Activated T-cell treated with anti-CD3 and anti-CD28 coated beads for 24 hours (primary cell): ENCODE results near the gene ZNF30.
"Not testable (repeated sequence)": the region's sequence is repeated elsewhere in the genome, so short reads cannot be mapped to it uniquely, and the experiment has no call there.

Experiments
- DNase-seq: peaks from one replicate; pipeline ENCODE4 v3.0.0-alpha.2; 2020; ENCODE audit warnings: low read depth

The ZNF30 gene

GRCh38 chr19:34960103-34960805 is 33.6 kb downstream of the ZNF30 start:
- no peak for DNase-seq

DNA sequence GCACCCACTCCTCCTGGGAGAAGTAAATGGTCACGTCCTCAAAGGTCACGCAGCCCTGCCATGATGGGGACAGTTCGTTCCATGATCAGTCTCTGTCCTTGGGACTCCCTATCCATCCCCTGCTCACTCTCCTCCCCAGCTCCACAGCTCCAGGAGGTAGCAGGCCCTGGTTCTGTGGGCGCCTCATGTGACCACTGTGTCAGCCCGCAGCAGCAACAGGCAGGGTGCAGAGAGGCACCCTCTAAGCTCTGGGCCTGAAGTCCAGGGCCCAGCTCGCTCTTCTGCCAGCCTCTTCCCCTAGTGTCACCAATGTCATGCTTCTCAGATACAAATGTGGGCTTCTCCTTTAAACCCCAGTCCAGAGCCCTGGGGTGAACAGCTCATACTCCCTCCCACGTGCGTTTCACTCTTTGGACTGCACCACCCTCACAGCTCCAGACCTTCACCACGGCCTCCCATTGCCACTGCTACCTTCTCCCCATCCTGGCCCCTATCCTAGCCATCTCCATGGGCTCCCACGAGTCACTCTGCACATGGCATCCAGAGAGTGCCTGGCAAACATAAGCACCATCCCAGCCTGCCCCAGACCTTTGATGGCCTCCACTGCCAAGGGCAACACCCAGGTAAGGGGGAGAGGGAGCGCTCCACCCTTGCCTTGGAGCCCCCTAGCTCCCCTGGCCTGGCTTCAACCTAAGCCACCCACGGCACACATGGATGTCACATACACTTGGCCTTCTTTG is 34.4 kb downstream of the ZNF30 start:
- no peak for DNase-seq

DNA sequence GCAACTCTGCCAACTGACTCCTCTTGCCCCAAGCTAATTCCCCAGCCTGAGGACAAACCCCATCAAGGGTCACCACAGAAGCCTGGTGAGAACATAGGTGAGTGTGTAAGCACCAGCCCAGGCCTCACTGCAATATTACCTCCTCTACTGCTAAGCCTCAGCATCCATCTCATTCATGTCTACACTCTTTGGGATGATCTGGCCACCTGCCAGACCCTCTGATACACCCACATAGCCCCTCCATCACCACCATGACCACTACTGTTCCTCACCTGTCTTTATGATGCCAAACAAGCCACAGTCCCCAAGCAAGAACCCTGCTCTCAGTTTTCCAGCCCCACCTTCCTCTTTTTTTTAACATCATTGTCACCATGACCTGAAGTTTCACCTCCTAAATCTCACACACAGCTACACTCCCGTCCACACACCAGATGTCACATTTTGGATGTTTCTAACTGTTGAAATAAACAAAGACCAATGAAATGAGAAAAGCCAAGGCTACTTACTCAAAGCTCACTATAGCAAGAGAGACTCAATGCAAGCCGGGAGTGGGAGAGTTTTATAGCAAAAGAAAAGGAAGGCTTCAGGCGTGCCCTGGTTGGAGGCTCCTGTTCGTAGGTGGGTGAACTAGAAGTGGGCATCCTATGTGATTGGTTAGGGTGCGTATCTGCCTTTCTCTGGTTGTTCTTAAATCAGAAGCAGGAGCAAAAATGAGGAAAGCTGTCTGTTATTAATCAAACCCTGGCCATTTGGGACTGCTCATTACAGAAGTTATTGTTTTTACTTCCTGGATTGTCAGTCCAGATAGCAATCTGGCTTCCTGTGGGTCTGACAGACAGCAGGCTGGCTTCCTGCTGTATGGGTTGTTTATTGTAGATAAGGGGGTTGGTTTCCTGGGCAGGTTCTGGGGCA is 35.3 kb downstream of the ZNF30 start:
- DNase-seq, result no peak

DNA sequence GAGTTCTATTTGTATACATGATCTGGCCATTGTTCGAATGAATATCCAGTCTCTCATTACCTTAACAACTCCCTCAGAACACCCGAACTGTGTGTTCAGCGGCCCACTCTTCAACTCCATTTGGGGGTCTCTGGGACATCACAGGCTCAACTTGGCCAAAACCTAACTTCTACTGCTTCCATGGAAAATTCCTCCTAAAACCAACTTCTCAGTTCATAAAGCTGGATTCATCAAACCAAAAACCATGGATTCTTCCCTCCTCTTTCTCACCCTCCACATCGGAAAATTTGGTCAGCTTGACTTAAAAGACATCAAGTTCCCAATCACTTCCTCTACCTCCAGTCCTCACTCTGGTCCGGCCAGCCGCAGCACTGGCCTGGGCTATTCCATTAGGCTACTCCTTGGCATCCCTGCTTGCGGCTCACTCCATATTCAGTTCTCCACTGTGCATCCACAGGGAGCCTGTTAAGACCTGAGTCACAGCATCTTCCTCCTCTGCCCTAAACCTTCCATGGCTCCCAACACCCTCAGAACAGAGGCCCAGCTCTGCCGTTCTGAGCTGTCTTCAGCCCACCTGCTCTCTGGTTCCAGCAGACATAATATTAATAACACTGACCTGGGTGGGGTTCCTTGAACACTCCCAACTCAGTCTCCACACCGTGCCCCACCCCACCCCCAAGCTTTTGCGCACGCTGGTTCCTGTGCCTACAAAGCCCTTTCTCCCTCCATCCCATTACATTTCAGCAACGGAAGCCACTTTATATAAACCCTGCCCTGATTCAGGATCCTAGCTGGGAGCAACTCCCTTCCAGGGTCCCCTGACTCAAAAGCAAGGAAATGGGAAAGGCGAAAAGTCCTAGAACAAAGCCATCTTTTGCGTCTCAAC is 36.2 kb downstream of the ZNF30 start:
- no peak for DNase-seq

GRCh38 chr19:34963573-34964406 is 37.1 kb downstream of the ZNF30 start, which contains the start of gene ZNF792:
ZNF792 (minus strand) TSS chr19:34964229; CDS start chr19:34963662, 567 bp downstream.
- DNase-seq, result peak; percentile 33

- DNase-seq, result no peak
Observed at GRCh38 chr19:34964598-34964997, 37.9 kb downstream of the ZNF30 start.

DNA sequence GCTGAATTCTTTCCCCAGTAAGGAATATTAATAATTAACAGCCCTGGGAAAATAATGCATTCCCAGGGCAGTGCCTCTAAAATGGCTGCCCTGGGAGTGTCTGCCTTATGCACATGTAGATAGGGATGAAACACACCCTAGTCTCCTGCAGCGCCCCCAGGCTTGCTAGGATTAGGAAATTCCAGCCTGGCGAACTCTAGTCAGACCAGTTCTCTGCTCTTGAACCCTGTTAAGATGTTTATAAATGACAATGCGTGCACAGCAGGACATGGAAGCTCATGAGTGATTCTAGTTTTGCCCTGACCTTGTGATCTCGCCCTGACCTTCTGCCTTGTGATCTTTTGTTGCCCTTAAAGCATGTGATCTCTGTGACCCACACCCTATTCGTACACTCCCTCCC is 38.8 kb downstream of the ZNF30 start:
- DNase-seq, result not testable (repeated sequence)

- no peak for DNase-seq
Observed at GRCh38 chr19:34967551-34967950, 40.8 kb downstream of the ZNF30 start.

DNA sequence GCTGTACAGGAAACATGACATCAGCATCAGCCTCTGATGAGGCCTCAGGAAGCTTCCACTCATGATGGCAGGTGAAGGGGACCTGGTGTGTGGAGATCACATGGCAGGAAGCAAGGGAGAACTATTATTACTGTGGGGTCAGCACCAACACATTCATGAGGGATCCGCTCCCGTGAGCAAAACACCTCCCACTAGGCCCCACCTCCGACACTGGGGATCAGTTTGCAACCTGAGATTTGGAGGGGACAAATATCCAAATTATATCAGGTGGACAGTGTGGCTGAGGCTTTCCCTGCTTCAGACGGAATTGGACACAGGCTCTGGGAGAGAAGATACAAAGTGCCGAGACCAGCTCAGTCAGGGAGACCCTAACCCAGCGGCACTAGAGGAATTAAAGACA is 43.0 kb downstream of the ZNF30 start:
- no peak for DNase-seq

- DNase-seq, result not testable (repeated sequence)
Observed at GRCh38 chr19:34970185-34970780, 43.6 kb downstream of the ZNF30 start.

DNA sequence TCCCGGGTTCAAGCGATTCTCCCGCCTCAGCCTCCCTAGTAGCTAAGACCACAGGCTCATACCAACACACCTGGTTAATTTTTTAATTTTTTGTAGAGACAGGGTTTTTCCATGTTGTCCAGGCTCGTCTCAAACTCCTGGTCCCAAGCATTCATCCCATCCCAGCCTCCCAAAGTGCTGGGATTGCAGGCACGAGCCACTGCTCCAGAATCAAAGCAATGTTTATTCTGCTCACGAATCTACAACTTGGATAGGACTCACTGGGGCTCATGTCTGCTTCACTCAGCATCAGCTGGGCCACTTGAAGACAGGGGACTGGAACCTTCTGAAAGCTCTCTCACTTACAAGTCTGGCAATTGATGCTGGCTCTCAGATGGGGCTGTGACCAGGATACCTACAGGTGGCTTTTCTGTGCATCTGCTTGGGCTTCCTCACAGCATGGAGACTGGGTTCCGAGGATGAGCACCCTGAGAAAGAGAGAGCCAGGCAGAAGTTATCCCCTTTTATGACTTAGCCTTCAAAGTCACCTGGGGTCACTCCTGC is 45.5 kb downstream of the ZNF30 start:
- DNase-seq, result no peak

- no peak for DNase-seq
Observed at GRCh38 chr19:34974646-34975045, 47.9 kb downstream of the ZNF30 start.

DNA sequence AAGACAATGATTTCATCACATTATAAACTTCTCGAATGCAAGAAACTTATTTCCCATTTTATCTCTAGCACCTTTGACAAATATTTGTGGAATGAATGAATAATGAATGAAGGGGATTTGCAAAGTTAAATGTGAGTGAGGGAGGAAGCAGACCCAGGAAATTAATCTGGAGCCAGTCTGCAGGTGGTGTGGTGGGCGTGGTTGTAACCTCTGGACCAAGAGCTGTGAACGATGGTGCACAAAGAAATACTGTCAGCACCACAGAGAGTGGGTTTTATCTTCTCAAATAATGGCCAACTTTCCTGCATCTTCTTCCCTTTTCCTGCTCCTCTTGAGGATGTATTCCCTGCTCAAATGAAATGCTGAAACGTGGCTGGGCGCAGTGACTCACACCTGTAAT is 48.4 kb downstream of the ZNF30 start:
- DNase-seq, result no peak

DNA sequence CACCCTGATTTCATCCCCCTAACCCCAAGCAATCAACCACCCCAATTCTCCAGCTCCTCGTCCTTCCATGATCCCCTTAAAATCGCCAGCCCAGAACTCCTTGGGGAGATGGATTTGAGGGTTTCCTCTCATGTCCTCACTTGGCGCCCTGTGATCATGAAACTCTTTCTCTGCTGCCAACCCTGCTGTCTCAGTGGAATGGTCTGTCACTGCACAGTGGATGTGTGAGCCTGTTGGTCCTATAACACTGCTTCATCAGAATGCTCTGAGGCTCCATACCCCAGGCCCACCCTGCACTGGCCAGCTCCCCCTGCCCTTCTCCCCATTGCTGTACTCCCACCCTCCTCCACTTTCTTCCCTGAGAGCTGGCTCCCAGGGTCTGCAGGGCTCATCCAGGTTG is 49.9 kb downstream of the ZNF30 start:
- DNase-seq, result no peak

- DNase-seq, result no peak
Observed at GRCh38 chr19:34979819-34980640, 53.3 kb downstream of the ZNF30 start.

- DNase-seq, result no peak
Observed at GRCh38 chr19:34982275-34982674, 55.6 kb downstream of the ZNF30 start.

GRCh38 chr19:34983786-34984185 is 57.1 kb downstream of the ZNF30 start:
- DNase-seq, result no peak

GRCh38 chr19:34984287-34984686 is 57.6 kb downstream of the ZNF30 start:
- DNase-seq, result no peak
